K562 (cell line): Measurements from ENCODE around the gene ZNF138. TPM values are rescaled to one million over a fixed set of nuclear protein-coding genes. Genes with fewer than 3 reads are reported as not detected.

Experiments
- ATAC-seq: fragments of 200-7000 bp; cut with Tn5 transposase; 3 replicates; pipeline ENCODE4 v1.9.1; 2020; ENCODE audit warnings: moderate library complexity
- BruUV-seq: library from RNA; stranded (reverse); fragments of 400-500 nt; replicated peaks from 2 replicates; lab custom pipeline; 2021; lab: Mats Ljungman, UMichigan
- CTCF ChIA-PET: fragments of 300-600 bp; formaldehyde crosslinking; extraction: SDS; loops from one replicate; lab custom pipeline; 2021; ENCODE audit warnings: low intra/inter-chr PET ratio; lab: Yijun Ruan, JAX
- POLR2A ChIA-PET: fragments of 300-600, 350-650 bp; sonication (Branson Sonifier 250); formaldehyde crosslinking; extraction: SDS; loops from one replicate; lab custom pipeline; 2021; ENCODE audit warnings: antibody characterized with exemption, inconsistent platforms; lab: Yijun Ruan, JAX
- DNase-seq, 4 experiments: peaks; one replicate each; pipeline versions ENCODE4 v3.0.0 to v3.0.0-alpha.2; 2011 to 2018; ENCODE audit warnings: low spot score in 3 of 4, mixed read lengths in 3 of 4; ENCODE audit errors: extremely low read depth in 1 of 4
- FAIRE-seq: peaks from 2 replicates; lab custom pipeline; 2011; peaks lifted over from hg19 to GRCh38; lab: Jason Lieb, UNC
- H2AFZ ChIP-seq: 2 replicates; pipeline ENCODE4 v1.6.0; 2011; ENCODE audit warnings: low read depth, low read length, control low read depth, inconsistent platforms
- H3K27ac ChIP-seq: fragments of 200-600 bp; 3 replicates; pipeline ENCODE4 v1.8.0; 2011; ENCODE audit warnings: low read depth, mild to moderate bottlenecking, control low read depth, inconsistent platforms, low read length, moderate library complexity, mixed read lengths; ENCODE audit errors: extremely low read depth
- H3K27me3 ChIP-seq, 2 experiments: fragments of 300-600 bp in 1 of 2; 2 replicates in 1 of 2; 3 replicates in 1 of 2; pipeline versions ENCODE4 v1.6.0 to v1.8.0; 2011; ENCODE audit warnings: inconsistent platforms in 2 of 2, low read length in 2 of 2, mild to moderate bottlenecking in 1 of 2, mixed read lengths in 1 of 2, moderate library complexity in 1 of 2; ENCODE audit not compliant: control insufficient read depth in 2 of 2, insufficient read depth in 2 of 2
- H3K36me3 ChIP-seq: fragments of 300-600 bp; 3 replicates; pipeline ENCODE4 v1.8.0; 2011; ENCODE audit warnings: mild to moderate bottlenecking, low read length, inconsistent platforms; ENCODE audit not compliant: control insufficient read depth, insufficient read depth
- H3K4me1 ChIP-seq, 2 experiments: fragments of 200-600 bp in 1 of 2; replicated peaks in 1 of 2; 2 replicates in 1 of 2; 3 replicates in 1 of 2; pipeline versions ENCODE4 v1.5.1 to v1.8.0; 2011; ENCODE audit warnings: inconsistent platforms in 2 of 2, low read length in 2 of 2, mild to moderate bottlenecking in 1 of 2, mixed read lengths in 1 of 2, moderate library complexity in 1 of 2; ENCODE audit not compliant: control insufficient read depth in 2 of 2, insufficient read depth in 2 of 2
- H3K4me2 ChIP-seq: 2 replicates; pipeline ENCODE4 v1.6.1; 2011; ENCODE audit warnings: low read length, control low read depth, inconsistent platforms, mixed read lengths; ENCODE audit not compliant: insufficient read depth
- H3K4me3 ChIP-seq: fragments of 200-600 bp; sonication (generic), shearing (Covaris generic); 2 replicates; pipeline ENCODE4 v1.5.1; 2016; ENCODE audit warnings: control low read depth, inconsistent platforms
- H3K79me2 ChIP-seq: fragments of 200-600 bp; 3 replicates; pipeline ENCODE4 v1.8.0; 2011; ENCODE audit warnings: low read length, inconsistent platforms; ENCODE audit not compliant: control insufficient read depth, insufficient read depth
- H3K9ac ChIP-seq, 2 experiments: 2 replicates each; pipeline versions ENCODE4 v1.6.0 to v1.6.1; 2011; ENCODE audit warnings: low read depth in 2 of 2, low read length in 2 of 2, control low read depth in 1 of 2, inconsistent platforms in 1 of 2, mild to moderate bottlenecking in 1 of 2, mixed read lengths in 1 of 2; ENCODE audit not compliant: insufficient read depth in 1 of 2
- H3K9me1 ChIP-seq: one replicate; pipeline ENCODE4 v1.6.0; 2011; ENCODE audit warnings: inconsistent platforms, mild to moderate bottlenecking, low read length, moderate library complexity; ENCODE audit not compliant: control insufficient read depth, insufficient read depth
- H3K9me3 ChIP-seq: replicated peaks from 2 replicates; pipeline ENCODE4 v1.5.1; 2011; ENCODE audit warnings: low read depth, low read length, inconsistent platforms; ENCODE audit not compliant: control insufficient read depth, insufficient read depth
- H4K20me1 ChIP-seq: replicated peaks from 2 replicates; pipeline ENCODE4 v1.6.1; 2011; ENCODE audit warnings: low read length, inconsistent platforms, mixed read lengths; ENCODE audit not compliant: control insufficient read depth, insufficient read depth
- BRF2 ChIP-seq: IDR thresholded peaks from 3 replicates; pipeline ENCODE4 v1.6.1; 2011; ENCODE audit warnings: borderline replicate concordance, mild to moderate bottlenecking; ENCODE audit not compliant: insufficient read length, insufficient read depth
- NFIC ChIP-seq: fragments of 450-650 bp; IDR thresholded peaks from 2 replicates; pipeline ENCODE4 v1.6.1; 2017; ENCODE audit warnings: mild to moderate bottlenecking, inconsistent platforms
- U2AF1 ChIP-seq: fragments of 200-400 bp; formaldehyde crosslinking; optimal IDR thresholded peaks from 2 replicates; pipeline ENCODE3; 2017; ENCODE audit warnings: mild to moderate bottlenecking, low read depth, low read length, moderate library complexity
- WGBS: fragments of 100-300 bp; shearing (Covaris generic); methylation state at CpG from one replicate; pipeline ENCODE4 v1.1.6; 2016; ENCODE audit warnings: low coverage, mixed read lengths; ENCODE audit not compliant: insufficient coverage; ENCODE audit errors: missing lambda C conversion rate; 5-methylcytosine and 5-hydroxymethylcytosine counted together
- in situ Hi-C: fragments of 300-500 bp; cut with MboI; formaldehyde crosslinking; loops from 4 replicates; pipeline ENCODE4 v1.15.0; 2018; ENCODE audit warnings: inconsistent platforms, mixed read lengths
- intact Hi-C: fragments of 100-400 bp; cut with micrococcal nuclease; formaldehyde crosslinking; loops from 2 replicates; pipeline ENCODE4 v1.14.2; 2022
- polyA plus RNA-seq, 8 experiments: library from polyadenylated mRNA; depleted of rRNA in 4 of 8; stranded (reverse) in 5 of 8; unstranded in 3 of 8; fragments of >200 nt; fragmentation: Nextera tagmentation in 2 of 8; fragmentation: Illumina TruSeq in 1 of 8; extraction: Ambion mirVana in 2 of 8; extraction: Trizol in 1 of 8; gene quantifications; 2 replicates each; pipeline versions ENCODE4 v1.2.1 to v1.2.3, GENCODE V29; 2011 to 2014; ENCODE audit warnings: inconsistent platforms in 1 of 8, missing spikeins in 1 of 8
- total RNA-seq, 7 experiments: library from RNA; depleted of rRNA in 6 of 7; stranded (reverse); fragments of >200 nt in 6 of 7; fragmentation: Illumina TruSeq in 2 of 7; extraction: Trizol in 2 of 7; gene quantifications; 2 replicates each; pipeline versions ENCODE4 v1.2.1 to v1.2.3, GENCODE V29; 2011 to 2021; ENCODE audit warnings: low replicate concordance in 1 of 7
- TF ChIP-seq, protein P1 (sequence below): sonication (generic); formaldehyde crosslinking; IDR thresholded peaks from 2 replicates; pipeline ENCODE4 v1.8.0; 2023; ENCODE audit warnings: mild to moderate bottlenecking, missing genetic modification reagents

Gene ZNF138
- total and polyA plus RNA-seq, 9 of the 15 experiments (the other 6 are each of a cell fraction or from before 2014, with no cell fraction given), result 14.6 to 34.9 (median 22.6) TPM

GRCh38 chr7:64874114-64874513 is 79.9 kb downstream of the ZNF138 start:
- no peak overlapping the region for H3K4me2 ChIP-seq
- in situ Hi-C loops, result no loop called here
- no peak overlapping the region for H3K9ac ChIP-seq
- DNase-seq (peak in 1 of 4 experiments; percentile 2), FAIRE-seq (no peak), ATAC-seq (no peak)
- TF ChIP-seq, protein P1, sequence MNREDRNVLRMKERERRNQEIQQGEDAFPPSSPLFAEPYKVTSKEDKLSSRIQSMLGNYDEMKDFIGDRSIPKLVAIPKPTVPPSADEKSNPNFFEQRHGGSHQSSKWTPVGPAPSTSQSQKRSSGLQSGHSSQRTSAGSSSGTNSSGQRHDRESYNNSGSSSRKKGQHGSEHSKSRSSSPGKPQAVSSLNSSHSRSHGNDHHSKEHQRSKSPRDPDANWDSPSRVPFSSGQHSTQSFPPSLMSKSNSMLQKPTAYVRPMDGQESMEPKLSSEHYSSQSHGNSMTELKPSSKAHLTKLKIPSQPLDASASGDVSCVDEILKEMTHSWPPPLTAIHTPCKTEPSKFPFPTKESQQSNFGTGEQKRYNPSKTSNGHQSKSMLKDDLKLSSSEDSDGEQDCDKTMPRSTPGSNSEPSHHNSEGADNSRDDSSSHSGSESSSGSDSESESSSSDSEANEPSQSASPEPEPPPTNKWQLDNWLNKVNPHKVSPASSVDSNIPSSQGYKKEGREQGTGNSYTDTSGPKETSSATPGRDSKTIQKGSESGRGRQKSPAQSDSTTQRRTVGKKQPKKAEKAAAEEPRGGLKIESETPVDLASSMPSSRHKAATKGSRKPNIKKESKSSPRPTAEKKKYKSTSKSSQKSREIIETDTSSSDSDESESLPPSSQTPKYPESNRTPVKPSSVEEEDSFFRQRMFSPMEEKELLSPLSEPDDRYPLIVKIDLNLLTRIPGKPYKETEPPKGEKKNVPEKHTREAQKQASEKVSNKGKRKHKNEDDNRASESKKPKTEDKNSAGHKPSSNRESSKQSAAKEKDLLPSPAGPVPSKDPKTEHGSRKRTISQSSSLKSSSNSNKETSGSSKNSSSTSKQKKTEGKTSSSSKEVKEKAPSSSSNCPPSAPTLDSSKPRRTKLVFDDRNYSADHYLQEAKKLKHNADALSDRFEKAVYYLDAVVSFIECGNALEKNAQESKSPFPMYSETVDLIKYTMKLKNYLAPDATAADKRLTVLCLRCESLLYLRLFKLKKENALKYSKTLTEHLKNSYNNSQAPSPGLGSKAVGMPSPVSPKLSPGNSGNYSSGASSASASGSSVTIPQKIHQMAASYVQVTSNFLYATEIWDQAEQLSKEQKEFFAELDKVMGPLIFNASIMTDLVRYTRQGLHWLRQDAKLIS (CRISPR knock-in tag), result no peak
- peak; percentile 47 for TF ChIP-seq NFIC
- TF ChIP-seq BRF2, result no peak
- no peak for TF ChIP-seq U2AF1
- peak overlapping the region; percentile 33; the same call in 1 of the 2 replicates for H2AFZ ChIP-seq
- ChIA-PET CTCF (no interaction called here), POLR2A (no interaction called here)
- no peak overlapping the region for H3K27ac ChIP-seq
- peaks cover 0 to 10% of the 10 kb centered on the region in 2 experiments; a peak in 1 of 5 replicates for H3K4me1 ChIP-seq
- H3K4me3 ChIP-seq, result no peak overlapping the region
- H3K36me3 ChIP-seq, result no peaks in the 10 kb centered on the region
- intact Hi-C loops, result no loop called here
- BruUV-seq, result no TSS peak
- no peaks in the 10 kb centered on the region for H4K20me1 ChIP-seq
- H3K27me3 ChIP-seq, result no peaks in the 10 kb centered on the region; a peak in 2 of 5 replicates
- no peaks in the 10 kb centered on the region for H3K79me2 ChIP-seq
- no peaks in the 10 kb centered on the region for H3K9me1 ChIP-seq
- peaks cover 10% of the 10 kb centered on the region for H3K9me3 ChIP-seq
- 17% methylated on average over 10 of the region's 10 CpGs for WGBS
